Endothelial cell of umbilical vein (primary cell): Measurements from ENCODE around the gene POU3F3. TPM values are rescaled to one million over a fixed set of nuclear protein-coding genes. Genes with fewer than 3 reads are reported as not detected.

Experiments used
- BruUV-seq: library from RNA; stranded (reverse); fragments of 400-500 nt; replicated peaks from 2 replicates; lab custom pipeline; 2021; lab: Mats Ljungman, UMichigan
- CTCF ChIA-PET: fragments of 300-600, 350-600 bp; sonication (Branson Sonifier 250); formaldehyde crosslinking; loops from one replicate; lab custom pipeline; 2021; ENCODE audit warnings: antibody characterized with exemption, inconsistent platforms; lab: Charles Lee
- POLR2A ChIA-PET: fragments of 300-600, 350-600 bp; sonication (Branson Sonifier 250); formaldehyde crosslinking; loops from one replicate; lab custom pipeline; 2021; ENCODE audit warnings: antibody characterized with exemption, inconsistent platforms; lab: Charles Lee
- DNase-seq: peaks from one replicate; pipeline ENCODE4 v3.0.0-alpha.2; 2011; ENCODE audit warnings: low read depth, low spot score
- FAIRE-seq: peaks from 2 replicates; lab custom pipeline; 2011; peaks lifted over from hg19 to GRCh38; lab: Jason Lieb, UNC
- H2AFZ ChIP-seq: 2 replicates; pipeline ENCODE4 v1.6.0; 2012; ENCODE audit warnings: low read depth, low read length, control low read depth, inconsistent platforms
- H3K27ac ChIP-seq: 2 replicates; pipeline ENCODE4 v1.5.1; 2011; ENCODE audit warnings: low read depth, mild to moderate bottlenecking, control low read depth, low read length, moderate library complexity; ENCODE audit not compliant: insufficient read depth
- H3K27me3 ChIP-seq, 2 experiments: 2 replicates each; pipeline versions ENCODE4 v1.6.0 to v1.6.1; 2011; ENCODE audit warnings: low read length in 2 of 2, mixed read lengths in 1 of 2; ENCODE audit not compliant: control insufficient read depth in 2 of 2, insufficient read depth in 2 of 2
- H3K36me3 ChIP-seq, 2 experiments: 2 replicates in 1 of 2; 3 replicates in 1 of 2; pipeline ENCODE4 v1.5.1; 2011; ENCODE audit warnings: low read length in 2 of 2, mild to moderate bottlenecking in 1 of 2, moderate library complexity in 1 of 2; ENCODE audit not compliant: control insufficient read depth in 2 of 2, insufficient read depth in 2 of 2; ENCODE audit errors: extremely low read depth in 1 of 2
- H3K4me1 ChIP-seq: 3 replicates; pipeline ENCODE4 v1.5.1; 2011; ENCODE audit warnings: mild to moderate bottlenecking, low read length; ENCODE audit not compliant: control insufficient read depth, insufficient read depth; ENCODE audit errors: extremely low read depth
- H3K4me2 ChIP-seq: 2 replicates; pipeline ENCODE4 v1.6.1; 2011; ENCODE audit warnings: low read length, control low read depth, mixed read lengths; ENCODE audit not compliant: insufficient read depth
- H3K4me3 ChIP-seq, 3 experiments: fragments of 200-600 bp in 1 of 3; sonication (generic), shearing (Covaris generic) in 1 of 3; replicated peaks in 1 of 3; 2 replicates each; pipeline ENCODE4 v1.5.1; 2011 to 2016; ENCODE audit warnings: control low read depth in 3 of 3, low read length in 3 of 3, mild to moderate bottlenecking in 2 of 3, inconsistent platforms in 1 of 3, low read depth in 1 of 3, moderate library complexity in 1 of 3; ENCODE audit not compliant: insufficient read depth in 1 of 3
- H3K79me2 ChIP-seq: 2 replicates; pipeline ENCODE4 v1.6.0; 2012; ENCODE audit warnings: low read length, inconsistent platforms; ENCODE audit not compliant: control insufficient read depth, insufficient read depth
- H3K9ac ChIP-seq: replicated peaks from 2 replicates; pipeline ENCODE3; 2011; ENCODE audit warnings: low read length, control low read depth; ENCODE audit not compliant: insufficient read depth; ENCODE audit errors: extremely low read depth
- H3K9me1 ChIP-seq: replicated peaks from 3 replicates; pipeline ENCODE4 v1.6.0; 2011; ENCODE audit warnings: mild to moderate bottlenecking, low read length; ENCODE audit not compliant: control insufficient read depth, insufficient read depth; ENCODE audit errors: extremely low read depth
- H3K9me3 ChIP-seq: replicated peaks from 2 replicates; pipeline ENCODE4 v1.5.1; 2012; ENCODE audit warnings: low read length, inconsistent platforms; ENCODE audit not compliant: control insufficient read depth, insufficient read depth
- H4K20me1 ChIP-seq: replicated peaks from 2 replicates; pipeline ENCODE3; 2011; ENCODE audit warnings: mild to moderate bottlenecking, low read length; ENCODE audit not compliant: control insufficient read depth, insufficient read depth; ENCODE audit errors: extremely low read depth
- EZH2 ChIP-seq: IDR thresholded peaks from 2 replicates; pipeline ENCODE4 v1.6.1; 2012; ENCODE audit warnings: borderline replicate concordance, low read depth, mild to moderate bottlenecking, moderate library complexity, low read length, inconsistent platforms; ENCODE audit not compliant: severe bottlenecking
- GATA2 ChIP-seq: IDR thresholded peaks from 2 replicates; pipeline ENCODE4 v1.7.0; 2011; ENCODE audit warnings: low read depth, mild to moderate bottlenecking, moderate library complexity, mixed read lengths, low read length; ENCODE audit not compliant: insufficient read length, insufficient read depth
- JUN ChIP-seq: IDR thresholded peaks from 2 replicates; pipeline ENCODE4 v1.6.1; 2011; ENCODE audit warnings: borderline replicate concordance, low read depth; ENCODE audit not compliant: insufficient read length, insufficient read depth
- MYC ChIP-seq: IDR thresholded peaks from one replicate; pipeline ENCODE4 v1.6.1; 2011; ENCODE audit warnings: mild to moderate bottlenecking, low read depth, low read length
- POLR2AphosphoS5 ChIP-seq: IDR thresholded peaks from 2 replicates; pipeline ENCODE4 v1.6.1; 2012; ENCODE audit warnings: low read depth, mild to moderate bottlenecking, control low read depth, low read length, moderate library complexity; ENCODE audit not compliant: insufficient read depth
- dilution Hi-C: fragments of 300-500 bp; cut with MboI; formaldehyde crosslinking; loops from one replicate; pipeline ENCODE4 v1.15.0; 2019; ENCODE audit warnings: low sequenced_read_pairs; ENCODE audit not compliant: extremely low pct_ligation_motif_present
- intact Hi-C: fragments of 100-400 bp; cut with micrococcal nuclease; formaldehyde crosslinking; loops from one replicate; pipeline ENCODE4 v1.10.0; 2022
- polyA plus RNA-seq, 4 experiments: library from polyadenylated mRNA; depleted of rRNA in 3 of 4; stranded (reverse) in 3 of 4; unstranded in 1 of 4; fragments of >200 nt; gene quantifications; 2 replicates each; pipeline versions ENCODE4 v1.2.1 to v1.2.3, GENCODE V29; 2011 to 2012; ENCODE audit warnings: missing spikeins in 1 of 4
- total RNA-seq: library from RNA; stranded (reverse); gene quantifications from 2 replicates; pipeline ENCODE4 v1.2.3, GENCODE V29; 2021

Gene POU3F3
- total and polyA plus RNA-seq, 2 donors (not counting 3 experiments of a cell fraction or from before 2014, with no cell fraction given): not detected

- dilution Hi-C loops: no loop called here
- H3K4me1 ChIP-seq: peaks cover 2% of the 10 kb centered on the region
- no peaks in the 10 kb centered on the region for H3K79me2 ChIP-seq
- no peak overlapping the region for H3K4me3 ChIP-seq
- ChIA-PET CTCF (no interaction called here), POLR2A (no interaction called here)
- no peaks in the 10 kb centered on the region for H3K9me3 ChIP-seq
- FAIRE-seq (no peak), DNase-seq (no peak)
- intact Hi-C loops: loop anchor here (5.0 kb wide), 1 partner anchor 183 kb away; the partner anchor contains the start of gene MRPS9
- H3K27ac ChIP-seq: no peak overlapping the region
- H2AFZ ChIP-seq: no peak overlapping the region
- H4K20me1 ChIP-seq: no peaks in the 10 kb centered on the region
- H3K9me1 ChIP-seq: no peaks in the 10 kb centered on the region
- H3K27me3 ChIP-seq: peaks cover 69 to 84% of the 10 kb centered on the region in 2 experiments
- TF ChIP-seq POLR2AphosphoS5: no peak
- TF ChIP-seq GATA2: no peak
- no peak for TF ChIP-seq JUN
- TF ChIP-seq EZH2: peak; percentile 97
- no peak for TF ChIP-seq MYC
- no peak overlapping the region for H3K4me2 ChIP-seq
- BruUV-seq: no TSS peak
- no peaks in the 10 kb centered on the region for H3K36me3 ChIP-seq
- H3K9ac ChIP-seq: no peak overlapping the region
Observed at GRCh38 chr2:104854498-104855220, 744 bp downstream of the POU3F3 start.
